Transverse colon (tissue), 4 donors: ENCODE data around the gene DOCK8. TPM values are rescaled to one million over a fixed set of nuclear protein-coding genes. Genes with fewer than 3 reads are reported as not detected.

Source experiments
- DNase-seq: peaks from one replicate; pipeline ENCODE4 v3.0.0-alpha.2; 2019
- H3K27ac ChIP-seq, 4 donors: fragments of 200-600 bp; sonication (generic); 2 replicates each; pipeline ENCODE4 v1.5.1; 2016 to 2018; ENCODE audit warnings: inconsistent platforms in 4 of 4
- H3K27me3 ChIP-seq: fragments of 200-600 bp; sonication (generic); 2 replicates; pipeline ENCODE4 v1.5.1; 2017; ENCODE audit warnings: inconsistent platforms
- H3K36me3 ChIP-seq, 4 donors: fragments of 200-600 bp; sonication (generic); 2 replicates each; pipeline ENCODE4 v1.5.1; 2017 to 2019; ENCODE audit warnings: inconsistent platforms in 4 of 4
- H3K4me1 ChIP-seq, 4 donors: fragments of 200-600 bp; sonication (generic); 2 replicates each; pipeline ENCODE4 v1.5.1; 2017 to 2020; ENCODE audit warnings: inconsistent platforms in 4 of 4
- H3K4me3 ChIP-seq, 4 donors: fragments of 200-600 bp; sonication (generic); 1 replicate in 1 of 4; 2 replicates in 3 of 4; pipeline versions ENCODE4 v1.5.1 to v1.6.1; 2017 to 2019; ENCODE audit warnings: inconsistent platforms in 4 of 4
- H3K9me3 ChIP-seq, 2 donors: fragments of 200-600 bp; sonication (generic); 2 replicates each; pipeline ENCODE4 v1.5.1; 2017 to 2019; ENCODE audit warnings: inconsistent platforms in 2 of 2
- EP300 ChIP-seq: sonication (generic); formaldehyde crosslinking; IDR thresholded peaks from one replicate; pipeline ENCODE4 v1.6.1; 2017; ENCODE audit warnings: antibody characterized with exemption, low read depth
- POLR2A ChIP-seq: fragments of 450-650 bp; IDR thresholded peaks from one replicate; pipeline ENCODE4 v1.6.1; 2016; ENCODE audit warnings: antibody characterized with exemption, mild to moderate bottlenecking, moderate library complexity
- POLR2AphosphoS5 ChIP-seq, 3 donors: sonication (generic); formaldehyde crosslinking; IDR thresholded peaks; one replicate each; pipeline ENCODE4 v1.6.1; 2016; ENCODE audit warnings: antibody characterized with exemption in 3 of 3
- WGBS, 2 donors: methylation state at CpG; one replicate each; pipeline ENCODE4 v1.1.5; 2018; ENCODE audit warnings: low coverage in 1 of 2; 5-methylcytosine and 5-hydroxymethylcytosine counted together
- in situ Hi-C, 4 donors: fragments of 200-750 bp; cut with MboI; loops; one replicate each; pipeline versions ENCODE4 v1.15.0 to v1.15.1; 2017; ENCODE audit warnings: low sequenced_read_pairs in 3 of 4, low pct_ligation_motif_present in 1 of 4, low pct_unique_long_range_greater_than_20kb in 1 of 4
- intact Hi-C: fragments of 100-400 bp; cut with DNase I; formaldehyde crosslinking; loops from one replicate; pipeline ENCODE4 v1.15.1; 2023; ENCODE audit warnings: low total_unique reads
- total RNA-seq, 4 donors: library from RNA; depleted of rRNA; stranded (reverse); fragments of >200 nt; gene quantifications; one replicate each; pipeline ENCODE4 v1.1.0, GENCODE V29; 2016
- TF ChIP-seq, protein P1 (sequence below), 5 experiments: fragments of 200-600 bp in 3 of 5; fragments of 450-650 bp in 2 of 5; sonication (generic) in 3 of 5; IDR thresholded peaks; 1 replicate in 2 of 5; 2 replicates in 3 of 5; pipeline ENCODE4 v1.5.1; 2016 to 2017; ENCODE audit warnings: antibody characterized with exemption in 5 of 5, inconsistent platforms in 3 of 5, mild to moderate bottlenecking in 2 of 5, moderate library complexity in 1 of 5

DOCK8 gene
- total RNA-seq, 4 donors from 2014 or later = 11.2 to 59.5 (median 14.7) TPM

DNA sequence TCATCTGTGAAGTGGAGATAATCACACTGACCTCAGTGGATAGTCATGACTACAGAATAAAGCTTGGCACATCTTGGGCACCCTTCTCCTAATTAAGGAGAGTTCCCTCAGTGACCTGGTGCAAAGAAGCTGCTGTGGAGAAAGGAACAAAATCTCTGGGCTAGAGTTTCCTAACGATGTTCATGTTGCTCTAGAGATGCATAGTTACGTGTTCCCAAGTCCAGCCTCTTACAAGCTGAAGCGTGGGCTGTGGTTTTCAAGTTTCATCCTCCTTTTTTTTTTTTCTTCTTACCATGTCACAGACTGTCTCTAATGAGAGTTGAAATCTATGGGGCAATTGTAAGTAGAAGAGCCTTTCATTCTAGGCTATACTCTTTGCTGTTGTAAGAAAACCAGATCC, 113.8 kb downstream of the DOCK8 start:
- H3K4me1 ChIP-seq = no peaks in the 10 kb centered on the region
- WGBS, 2 donors = 55 to 70% methylated on average over 3 of the region's 3 CpGs
- no peaks in the 10 kb centered on the region for H3K27me3 ChIP-seq
- no peak for DNase-seq
- H3K27ac ChIP-seq = no peak overlapping the region
- in situ Hi-C loops (no loop called here), intact Hi-C loops (no loop called here)
- TF ChIP-seq POLR2AphosphoS5 (IDR thresholded peaks at IDR 0.05) = no peak
- TF ChIP-seq, protein P1, sequence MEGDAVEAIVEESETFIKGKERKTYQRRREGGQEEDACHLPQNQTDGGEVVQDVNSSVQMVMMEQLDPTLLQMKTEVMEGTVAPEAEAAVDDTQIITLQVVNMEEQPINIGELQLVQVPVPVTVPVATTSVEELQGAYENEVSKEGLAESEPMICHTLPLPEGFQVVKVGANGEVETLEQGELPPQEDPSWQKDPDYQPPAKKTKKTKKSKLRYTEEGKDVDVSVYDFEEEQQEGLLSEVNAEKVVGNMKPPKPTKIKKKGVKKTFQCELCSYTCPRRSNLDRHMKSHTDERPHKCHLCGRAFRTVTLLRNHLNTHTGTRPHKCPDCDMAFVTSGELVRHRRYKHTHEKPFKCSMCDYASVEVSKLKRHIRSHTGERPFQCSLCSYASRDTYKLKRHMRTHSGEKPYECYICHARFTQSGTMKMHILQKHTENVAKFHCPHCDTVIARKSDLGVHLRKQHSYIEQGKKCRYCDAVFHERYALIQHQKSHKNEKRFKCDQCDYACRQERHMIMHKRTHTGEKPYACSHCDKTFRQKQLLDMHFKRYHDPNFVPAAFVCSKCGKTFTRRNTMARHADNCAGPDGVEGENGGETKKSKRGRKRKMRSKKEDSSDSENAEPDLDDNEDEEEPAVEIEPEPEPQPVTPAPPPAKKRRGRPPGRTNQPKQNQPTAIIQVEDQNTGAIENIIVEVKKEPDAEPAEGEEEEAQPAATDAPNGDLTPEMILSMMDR (IDR thresholded peaks at IDR 0.05) = no peak
- H3K36me3 ChIP-seq = no peaks in the 10 kb centered on the region
- H3K9me3 ChIP-seq = no peaks in the 10 kb centered on the region
- H3K4me3 ChIP-seq = no peak overlapping the region

DNA sequence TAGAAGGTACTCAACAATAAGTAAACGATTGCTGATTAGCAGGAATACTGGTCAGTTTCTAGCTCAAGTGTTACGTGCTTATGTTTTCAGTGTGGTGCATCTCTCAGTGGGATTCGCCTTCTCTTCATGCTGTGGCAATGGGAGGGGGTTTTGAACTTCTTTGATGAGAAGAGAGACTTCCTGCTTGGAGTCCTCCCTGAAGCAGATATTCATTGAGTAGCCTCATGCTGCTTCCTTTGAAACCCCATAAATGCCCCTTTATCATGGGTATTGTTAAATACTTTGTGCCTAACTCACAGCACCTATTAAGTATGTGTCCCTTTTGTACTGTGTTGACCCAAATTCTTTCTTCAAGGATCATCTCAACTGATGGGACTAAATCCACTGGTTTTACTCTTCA, 116.5 kb downstream of the DOCK8 start:
- no peak for DNase-seq
- intact Hi-C loops = no loop called here
- Histone ChIP-seq H3K9me3 (no peaks in the 10 kb centered on the region), H3K27me3 (no peaks in the 10 kb centered on the region), H3K4me1 (no peaks in the 10 kb centered on the region), H3K27ac (no peak overlapping the region), H3K36me3 (no peaks in the 10 kb centered on the region), H3K4me3 (no peak overlapping the region)
- TF ChIP-seq EP300 = no peak
- TF ChIP-seq POLR2A = no peak
- TF ChIP-seq, protein P1 (IDR thresholded peaks at IDR 0.05) = no peak
- no peak for TF ChIP-seq POLR2AphosphoS5 (IDR thresholded peaks at IDR 0.05)
- WGBS, 2 donors = 79 to 83% methylated on average over 3 of the region's 3 CpGs
- in situ Hi-C loops = no loop called here

DNA sequence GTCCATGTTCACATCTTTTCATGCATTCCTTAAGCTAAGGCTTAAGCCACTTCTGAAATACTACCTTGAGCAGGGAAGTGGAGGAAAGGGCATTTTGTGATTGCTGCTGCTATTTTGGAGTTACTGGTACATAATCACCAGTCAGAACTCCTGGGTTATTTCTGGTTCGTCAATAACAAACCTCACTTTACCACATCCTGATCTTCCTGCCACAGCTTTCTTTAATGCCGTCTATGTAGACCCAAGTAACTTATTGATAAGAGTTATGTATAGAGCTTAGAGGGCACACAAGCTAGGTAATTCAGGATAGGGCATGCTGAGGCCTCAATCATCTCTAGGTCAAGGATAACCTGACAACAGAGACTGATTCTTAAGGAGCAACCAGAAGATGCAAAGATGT, 120.7 kb downstream of the DOCK8 start:
- Histone ChIP-seq H3K27ac (no peak overlapping the region), H3K9me3 (no peaks in the 10 kb centered on the region), H3K36me3 (no peaks in the 10 kb centered on the region), H3K4me3 (no peak overlapping the region), H3K27me3 (no peaks in the 10 kb centered on the region), H3K4me1 (no peaks in the 10 kb centered on the region)
- no peak for DNase-seq
- 68% methylated on average over 2 of the region's 2 CpGs; no CpG with 5 or more reads in 1 of the 2 donors for WGBS, 2 donors
- in situ Hi-C loops = no loop called here
- intact Hi-C loops = no loop called here
- TF ChIP-seq POLR2A (no peak), POLR2AphosphoS5 (IDR thresholded peaks at IDR 0.05) (no peak), EP300 (no peak)

DNA sequence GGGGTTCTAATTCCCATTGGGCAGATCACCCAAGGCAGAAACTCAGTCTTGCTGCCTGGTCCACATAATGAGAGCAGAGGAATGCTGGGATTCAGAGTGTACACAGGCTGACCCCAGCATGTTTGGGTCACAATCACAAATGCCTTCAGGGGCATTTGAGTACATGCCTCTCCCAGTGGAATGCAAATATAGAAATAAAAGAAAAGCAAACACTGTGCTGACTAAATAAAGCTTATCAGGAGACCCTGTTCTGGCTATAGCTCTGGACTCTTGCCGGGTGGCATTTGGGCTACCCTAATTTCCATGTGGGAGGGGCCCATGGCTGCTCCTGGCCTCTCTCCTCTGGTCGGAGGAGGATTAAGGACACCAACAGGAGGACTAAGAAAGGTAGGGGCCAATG, 121.4 kb downstream of the DOCK8 start:
- no peak overlapping the region for H3K4me3 ChIP-seq
- 20 to 46% methylated on average over 1 to 2 of the region's 2 CpGs for WGBS, 2 donors
- H3K27ac ChIP-seq = no peak overlapping the region
- H3K4me1 ChIP-seq = no peaks in the 10 kb centered on the region
- intact Hi-C loops (no loop called here), in situ Hi-C loops (no loop called here)
- no peak for TF ChIP-seq POLR2A
- TF ChIP-seq, protein P1 (IDR thresholded peaks at IDR 0.05) = no peak
- TF ChIP-seq EP300 = no peak
- no peak for TF ChIP-seq POLR2AphosphoS5 (IDR thresholded peaks at IDR 0.05)
- no peaks in the 10 kb centered on the region for H3K9me3 ChIP-seq
- H3K36me3 ChIP-seq = peaks cover 0 to 3% (median 0%) of the 10 kb centered on the region in 4 donors
- no peak for DNase-seq
- no peaks in the 10 kb centered on the region for H3K27me3 ChIP-seq

DNA sequence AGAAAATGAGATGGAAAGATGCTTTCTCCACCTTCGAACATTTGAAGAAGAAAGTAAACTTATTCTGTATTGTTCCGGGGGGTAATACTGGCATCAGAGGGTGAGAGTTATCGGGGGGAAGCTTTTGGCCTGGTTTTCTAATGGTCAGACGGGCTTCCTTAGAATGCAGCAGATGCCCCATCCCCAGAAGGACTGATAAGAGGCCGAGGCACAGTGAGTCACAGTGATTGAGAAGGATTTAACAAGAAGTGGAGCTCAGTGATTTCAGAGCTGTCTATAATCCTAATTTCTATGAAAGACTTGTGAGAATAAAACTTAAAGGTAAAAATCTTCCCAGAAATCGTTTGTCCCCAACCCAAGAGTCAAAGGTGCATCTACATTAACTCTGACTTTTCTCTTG, 123.9 kb downstream of the DOCK8 start:
- WGBS, 2 donors = 86 to 89% methylated on average over 3 to 6 of the region's 6 CpGs
- no peaks in the 10 kb centered on the region for H3K27me3 ChIP-seq
- no peak for DNase-seq
- H3K4me3 ChIP-seq = no peak overlapping the region
- TF ChIP-seq POLR2A (no peak), POLR2AphosphoS5 (IDR thresholded peaks at IDR 0.05) (no peak), EP300 (no peak)
- TF ChIP-seq, protein P1 (IDR thresholded peaks at IDR 0.05) = no peak
- peaks cover 0 to 5% (median 0%) of the 10 kb centered on the region in 4 donors for H3K36me3 ChIP-seq
- no peak overlapping the region for H3K27ac ChIP-seq
- no peaks in the 10 kb centered on the region for H3K4me1 ChIP-seq
- intact Hi-C loops = no loop called here
- in situ Hi-C loops = no loop called here
- no peaks in the 10 kb centered on the region for H3K9me3 ChIP-seq
